Measurements from ENCODE around the gene RASAL1. TPM values are rescaled to one million over a fixed set of nuclear protein-coding genes. Genes with fewer than 3 reads are reported as not detected.
A peak's percentile ranks its signal among the peaks of the same experiment; 100 is the strongest.

RASAL1 gene
- total and polyA plus RNA-seq, 8 donors = 0.79 to 12.1 (median 2.6) TPM

GRCh38 chr12:113098441-113099028, 37.0 kb downstream of the RASAL1 start:
- H3K36me3 ChIP-seq = no peaks in the 10 kb centered on the region
- DNase-seq (peak; percentile 86 to 95 (median 92)), FAIRE-seq (no peak), ATAC-seq (peak; percentile 92 to 98 (median 98))
- peak; percentile 78 to 85 (median 82) for TF ChIP-seq CTCF (IDR thresholded peaks at IDR 0.05)
- H3K4me1 ChIP-seq = no peaks in the 10 kb centered on the region
- H3K4me3 ChIP-seq = no peak overlapping the region
- H3K27ac ChIP-seq = peak overlapping the region; percentile 42 to 69 (median 53)
- H3K27me3 ChIP-seq = no peaks in the 10 kb centered on the region
- intact Hi-C loops (cut with DNase I) = loop anchor here in 2 of 3 donors (5.0 to 10.0 kb wide), 2 partner anchors 46 to 54 kb away; no protein-coding TSS in a partner anchor
- 29 to 32% methylated on average over 15 of the region's 15 CpGs for WGBS, 2 donors
- no peaks in the 10 kb centered on the region for H3K9me3 ChIP-seq

DNA sequence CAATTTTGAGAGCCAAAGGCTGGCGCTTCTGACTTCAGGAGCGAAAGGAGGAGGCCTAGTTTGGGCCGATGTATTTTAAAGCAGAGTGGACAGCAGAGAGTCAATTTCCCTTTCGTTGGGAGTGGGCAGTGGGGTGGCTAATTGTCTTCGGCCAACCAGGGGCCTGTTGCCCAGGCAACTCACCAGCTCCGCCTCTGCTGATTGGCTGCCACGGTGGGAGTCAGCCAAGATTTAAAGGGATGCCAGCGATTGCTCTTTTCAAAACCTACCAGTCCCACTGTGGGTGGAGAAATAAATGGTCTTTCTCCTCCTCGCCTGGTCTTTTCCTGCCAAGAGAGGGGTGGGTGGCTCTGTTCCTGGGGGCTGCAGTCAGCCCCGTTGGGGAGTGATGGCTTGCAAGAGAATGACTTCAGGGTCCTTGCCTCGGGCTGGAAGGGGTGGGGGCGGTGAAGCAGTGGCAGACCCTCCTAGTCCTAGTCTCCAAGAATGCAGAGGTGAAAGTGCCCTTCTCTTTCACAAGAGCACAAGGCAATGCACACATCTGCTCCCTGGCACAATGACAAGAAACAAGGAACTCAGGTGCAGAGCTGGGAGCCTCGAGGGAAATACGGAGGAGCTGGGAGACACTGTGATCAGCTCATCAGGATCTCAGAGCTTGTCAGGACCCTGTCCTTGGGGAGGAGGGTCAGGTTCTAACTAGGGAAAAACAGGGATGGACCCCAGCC, 37.7 kb downstream of the RASAL1 start:
- Histone ChIP-seq H3K9me3 (no peaks in the 10 kb centered on the region), H3K36me3 (no peaks in the 10 kb centered on the region), H3K4me1 (no peaks in the 10 kb centered on the region), H3K27ac (no peak overlapping the region), H3K4me3 (no peak overlapping the region), H3K27me3 (no peaks in the 10 kb centered on the region)
- intact Hi-C loops (cut with DNase I) = loop anchor here in 2 of 3 donors (5.0 to 10.0 kb wide), 2 partner anchors 46 to 53 kb away; no protein-coding TSS in a partner anchor
- TF ChIP-seq CTCF (IDR thresholded peaks at IDR 0.05) = no peak
- ATAC-seq (peak; percentile 63 to 67 (median 64)), FAIRE-seq (no peak), DNase-seq (peak in 4 of 6 donors; percentile 36 to 46 (median 44))
- 47 to 48% methylated on average over 14 of the region's 14 CpGs for WGBS, 2 donors

GRCh38 chr12:113096675-113097461, 38.7 kb downstream of the RASAL1 start:
- Histone ChIP-seq H3K4me3 (no peak overlapping the region), H3K36me3 (no peaks in the 10 kb centered on the region), H3K27me3 (no peaks in the 10 kb centered on the region), H3K4me1 (no peaks in the 10 kb centered on the region), H3K9me3 (no peaks in the 10 kb centered on the region), H3K27ac (no peak overlapping the region)
- DNase-seq (peak in 1 of 6 donors; percentile 67), FAIRE-seq (no peak), ATAC-seq (no peak)
- intact Hi-C loops (cut with DNase I) = loop anchor here in 2 of 3 donors (5.0 to 10.0 kb wide), 2 partner anchors 45 to 52 kb away; no protein-coding TSS in a partner anchor
- WGBS, 2 donors = 87% methylated on average over 30 of the region's 30 CpGs
- no peak for TF ChIP-seq CTCF (IDR thresholded peaks at IDR 0.05)

GRCh38 chr12:113095405-113095804, 40.2 kb downstream of the RASAL1 start:
- no peak for FAIRE-seq
- no peak for DNase-seq
- 52 to 59% methylated on average over 6 of the region's 6 CpGs for WGBS, 2 donors
- Histone ChIP-seq H3K9me3 (no peaks in the 10 kb centered on the region), H3K4me1 (no peaks in the 10 kb centered on the region), H3K36me3 (no peaks in the 10 kb centered on the region), H3K27me3 (no peaks in the 10 kb centered on the region), H3K4me3 (no peak overlapping the region), H3K27ac (no peak overlapping the region)
- no peak for ATAC-seq
- intact Hi-C loops (cut with DNase I) = loop anchor here in 2 of 3 donors (5.0 to 10.0 kb wide), 2 partner anchors 43 to 51 kb away; no protein-coding TSS in a partner anchor
- TF ChIP-seq CTCF (IDR thresholded peaks at IDR 0.05) = no peak

Measured in pancreas (tissue), 10 donors.